Measurements from ENCODE around the gene IL16. TPM values are rescaled to one million over a fixed set of nuclear protein-coding genes. Genes with fewer than 3 reads are reported as not detected.

IL16 gene
- total RNA-seq, 1 experiment from 2014 or later, result not detected

- no peak for DNase-seq (ENCODE audit: low read depth)
- in situ Hi-C loops (cut with HindIII; ENCODE audit: low pct_unique_long_range_greater_than_20kb, low sequenced_read_pairs), result no loop called here
Observed at GRCh38 chr15:81280696-81281455, 84.2 kb downstream of the IL16 start.

DNA sequence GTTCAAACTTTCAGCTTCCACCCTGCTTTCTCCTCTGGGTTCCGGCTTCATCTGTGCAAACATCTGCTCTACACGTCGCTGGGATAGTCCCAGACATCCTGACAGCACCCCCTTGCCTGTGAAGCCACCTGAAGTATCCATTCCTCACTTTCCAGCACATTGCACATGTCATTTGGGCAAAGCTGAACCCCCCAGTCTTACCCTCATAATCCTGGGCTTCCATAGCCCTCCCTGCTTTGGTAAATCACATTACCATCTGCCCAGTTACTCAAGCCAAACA is 84.7 kb downstream of the IL16 start:
- in situ Hi-C loops (cut with HindIII; ENCODE audit: low pct_unique_long_range_greater_than_20kb, low sequenced_read_pairs), result no loop called here
- DNase-seq (ENCODE audit: low read depth), result no peak

GRCh38 chr15:81281766-81282605 is 85.3 kb downstream of the IL16 start:
- in situ Hi-C loops (cut with HindIII; ENCODE audit: low pct_unique_long_range_greater_than_20kb, low sequenced_read_pairs), result no loop called here
- DNase-seq (ENCODE audit: low read depth), result no peak

- in situ Hi-C loops (cut with HindIII; ENCODE audit: low pct_unique_long_range_greater_than_20kb, low sequenced_read_pairs), result no loop called here
Observed at GRCh38 chr15:81282606-81282895, 85.9 kb downstream of the IL16 start.

DNA sequence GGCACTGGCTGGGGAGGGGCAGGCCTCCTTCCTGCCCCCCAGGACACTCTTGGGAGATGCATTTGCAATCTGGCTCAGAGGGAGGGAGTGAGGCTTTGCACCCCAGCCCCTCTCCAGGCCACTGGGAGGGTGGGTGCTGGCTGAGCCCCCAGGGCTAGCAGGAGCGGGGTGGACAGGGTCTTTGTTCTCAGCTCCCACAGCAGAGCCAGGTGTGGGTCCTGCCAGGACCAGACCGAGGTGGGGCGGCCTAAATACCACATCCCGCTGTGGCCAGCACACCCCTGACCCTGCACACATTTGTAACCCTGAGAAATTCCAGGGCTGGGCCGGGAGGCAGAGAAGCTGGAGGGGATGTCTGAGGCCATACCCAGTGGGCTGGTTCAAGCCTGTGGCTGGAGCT is 86.2 kb downstream of the IL16 start:
- in situ Hi-C loops (cut with HindIII; ENCODE audit: low pct_unique_long_range_greater_than_20kb, low sequenced_read_pairs), result no loop called here

More at GRCh38 chr15:81282606-81282895, 85.9 kb downstream of the IL16 start:
- no peak for DNase-seq (ENCODE audit: low read depth)

DNA sequence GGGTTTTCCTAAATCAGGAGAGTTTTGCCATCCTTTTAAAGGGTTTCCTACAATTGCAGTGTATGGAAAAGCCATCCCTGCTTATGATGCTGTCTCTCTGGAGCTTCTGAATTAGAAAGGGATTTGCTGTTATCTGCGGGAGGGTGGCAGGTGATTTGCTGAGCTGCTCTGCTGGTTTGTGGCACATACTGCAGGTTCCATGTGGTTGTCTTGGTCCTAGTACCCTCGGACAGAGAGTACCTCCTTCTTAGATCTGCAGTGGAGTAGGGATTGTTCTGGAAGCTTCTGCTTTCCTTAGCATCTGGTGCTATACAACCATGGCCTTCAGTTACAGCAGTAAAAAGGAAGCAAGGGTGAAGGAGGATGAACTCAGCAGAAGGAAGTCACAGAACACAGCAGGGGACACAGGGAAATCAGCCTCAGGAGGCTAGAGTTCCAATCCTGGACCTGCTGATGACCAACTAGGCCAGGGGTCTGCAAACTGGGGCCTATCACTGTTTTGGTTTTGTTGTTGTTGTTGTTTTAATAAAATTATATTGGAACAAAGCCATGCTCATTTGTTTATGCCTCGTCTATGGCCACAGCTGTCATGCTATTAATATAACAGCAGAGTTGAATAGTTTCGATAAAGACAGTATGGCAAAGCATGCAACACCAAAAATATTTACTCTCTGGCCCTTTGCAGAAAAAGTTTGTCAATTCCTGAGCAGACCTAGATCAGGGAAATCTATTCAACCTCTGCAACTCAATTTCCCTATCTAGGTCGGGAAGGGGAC is 87.8 kb downstream of the IL16 start:
- DNase-seq (ENCODE audit: low read depth), result no peak
- in situ Hi-C loops (cut with HindIII; ENCODE audit: low pct_unique_long_range_greater_than_20kb, low sequenced_read_pairs), result no loop called here

More for the DNA sequence above, 86.2 kb downstream of the IL16 start:
- DNase-seq (ENCODE audit: low read depth), result no peak

GRCh38 chr15:81285461-81285860 is 88.8 kb downstream of the IL16 start:
- DNase-seq (ENCODE audit: low read depth), result no peak
- in situ Hi-C loops (cut with HindIII; ENCODE audit: low pct_unique_long_range_greater_than_20kb, low sequenced_read_pairs), result no loop called here

DNA sequence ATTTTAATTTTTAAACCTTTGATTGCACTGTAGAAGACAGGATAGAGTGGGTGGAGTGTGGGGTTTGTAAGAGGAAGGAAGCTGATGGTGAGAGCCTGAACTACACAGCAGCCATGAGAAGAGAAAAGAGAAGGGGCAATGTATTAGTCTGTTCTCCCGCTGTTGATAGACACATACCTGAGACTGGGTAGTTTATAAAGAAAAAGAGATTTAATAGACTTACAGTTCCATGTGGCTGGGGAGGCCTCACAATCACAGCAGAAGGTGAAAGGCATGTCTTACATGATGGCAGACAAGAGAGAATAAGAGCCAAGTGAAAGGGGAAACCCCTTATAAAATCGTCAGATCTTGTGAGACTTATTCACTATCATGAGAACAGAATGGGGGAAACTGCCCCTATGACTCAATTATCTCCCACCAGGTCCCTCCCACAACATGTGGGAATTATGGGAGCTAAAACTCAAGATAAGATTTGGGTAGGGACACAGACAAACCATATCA is 90.0 kb downstream of the IL16 start:
- DNase-seq (ENCODE audit: low read depth), result no peak
- in situ Hi-C loops (cut with HindIII; ENCODE audit: low pct_unique_long_range_greater_than_20kb, low sequenced_read_pairs), result no loop called here

GRCh38 chr15:81288040-81288439 is 91.4 kb downstream of the IL16 start:
- in situ Hi-C loops (cut with HindIII; ENCODE audit: low pct_unique_long_range_greater_than_20kb, low sequenced_read_pairs), result no loop called here
- DNase-seq (ENCODE audit: low read depth), result no peak

- in situ Hi-C loops (cut with HindIII; ENCODE audit: low pct_unique_long_range_greater_than_20kb, low sequenced_read_pairs), result no loop called here
- DNase-seq (ENCODE audit: low read depth), result no peak
Observed at GRCh38 chr15:81288616-81289015, 91.9 kb downstream of the IL16 start.

GRCh38 chr15:81289910-81290309 is 93.2 kb downstream of the IL16 start:
- in situ Hi-C loops (cut with HindIII; ENCODE audit: low pct_unique_long_range_greater_than_20kb, low sequenced_read_pairs), result no loop called here
- no peak for DNase-seq (ENCODE audit: low read depth)

DNA sequence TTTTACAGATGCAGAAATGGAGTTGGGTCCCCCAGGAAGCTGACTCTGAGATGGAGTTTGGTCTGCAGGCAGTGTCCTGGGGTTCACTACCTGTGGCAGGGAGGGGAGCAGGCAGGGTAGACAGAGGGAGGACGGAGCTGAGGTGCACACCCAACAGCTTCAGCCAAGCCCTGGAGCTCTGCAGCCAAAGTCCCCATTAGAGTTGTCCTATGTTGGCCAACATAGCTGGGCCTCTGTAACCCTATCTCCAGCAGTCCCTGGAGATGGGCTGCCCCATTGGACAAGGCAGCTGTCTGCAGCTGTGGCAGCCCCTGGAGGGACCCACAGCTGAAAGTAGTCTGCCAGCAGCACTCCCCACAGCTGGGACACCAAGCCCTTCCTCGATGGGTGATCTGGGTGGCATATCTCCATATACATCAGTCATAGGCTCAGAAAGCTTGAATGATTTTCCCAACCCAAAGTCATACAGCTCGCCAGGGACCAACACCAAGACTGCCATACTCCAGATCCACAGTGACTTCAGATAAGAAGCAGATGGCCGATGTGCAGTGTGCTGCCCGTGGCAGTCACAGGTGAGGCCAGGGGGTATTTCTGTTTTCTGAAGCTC is 95.3 kb downstream of the IL16 start:
- no peak for DNase-seq (ENCODE audit: low read depth)
- in situ Hi-C loops (cut with HindIII; ENCODE audit: low pct_unique_long_range_greater_than_20kb, low sequenced_read_pairs), result no loop called here

DNA sequence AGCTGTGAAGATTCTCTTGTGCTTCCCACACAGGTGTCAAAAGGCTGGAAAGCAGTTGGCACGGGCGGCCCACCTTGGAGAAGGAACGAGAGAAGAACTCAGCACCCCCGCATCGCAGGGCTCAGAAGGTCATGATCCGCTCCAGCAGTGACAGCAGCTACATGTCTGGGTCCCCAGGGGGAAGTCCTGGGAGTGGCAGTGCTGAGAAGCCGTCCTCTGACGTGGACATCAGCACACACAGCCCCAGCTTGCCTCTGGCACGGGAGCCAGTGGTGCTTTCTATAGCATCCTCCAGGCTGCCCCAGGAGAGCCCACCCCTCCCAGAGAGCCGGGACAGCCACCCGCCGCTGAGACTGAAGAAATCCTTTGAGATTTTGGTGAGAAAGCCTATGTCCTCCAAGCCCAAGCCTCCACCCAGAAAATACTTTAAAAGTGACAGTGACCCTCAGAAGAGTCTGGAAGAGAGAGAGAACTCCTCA is 95.9 kb downstream of the IL16 start:
- in situ Hi-C loops (cut with HindIII; ENCODE audit: low pct_unique_long_range_greater_than_20kb, low sequenced_read_pairs), result no loop called here
- no peak for DNase-seq (ENCODE audit: low read depth)

- DNase-seq (ENCODE audit: low read depth), result no peak
- in situ Hi-C loops (cut with HindIII; ENCODE audit: low pct_unique_long_range_greater_than_20kb, low sequenced_read_pairs), result no loop called here
Observed at GRCh38 chr15:81293728-81294515, 97.2 kb downstream of the IL16 start.

GRCh38 chr15:81294516-81294880 is 97.8 kb downstream of the IL16 start:
- DNase-seq (ENCODE audit: low read depth), result no peak
- in situ Hi-C loops (cut with HindIII; ENCODE audit: low pct_unique_long_range_greater_than_20kb, low sequenced_read_pairs), result no loop called here

DNA sequence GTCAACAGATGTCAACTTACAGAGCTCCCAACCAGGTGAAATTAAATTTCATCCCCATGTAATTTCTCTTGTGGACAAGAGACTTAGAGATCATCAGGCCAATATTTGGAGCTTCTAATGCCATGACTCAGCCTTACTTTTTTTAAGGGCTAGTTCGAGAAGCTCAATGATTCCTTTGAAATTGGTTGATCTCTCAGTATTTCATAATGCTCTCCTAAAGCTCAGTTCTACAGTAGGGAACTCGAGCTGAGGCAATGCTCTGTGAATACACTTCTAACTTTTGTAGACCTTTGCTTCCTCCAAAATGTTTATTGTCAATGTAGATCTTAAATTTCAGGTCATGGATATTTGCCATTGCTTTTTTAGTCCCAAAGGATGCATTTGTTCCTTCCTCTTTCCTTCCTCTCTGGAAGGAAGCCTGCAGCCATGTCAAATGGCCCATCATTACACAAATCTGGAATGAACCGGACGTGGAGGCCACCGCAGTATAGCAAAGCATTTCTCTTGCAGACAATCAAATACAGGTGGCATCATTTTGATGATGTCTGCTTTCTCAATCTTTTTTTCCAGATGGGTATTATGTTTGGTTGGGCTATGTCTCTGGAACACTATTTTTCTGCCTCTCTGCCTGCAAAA is 98.9 kb downstream of the IL16 start:
- in situ Hi-C loops (cut with HindIII; ENCODE audit: low pct_unique_long_range_greater_than_20kb, low sequenced_read_pairs), result no loop called here
- DNase-seq (ENCODE audit: low read depth), result no peak

DNA sequence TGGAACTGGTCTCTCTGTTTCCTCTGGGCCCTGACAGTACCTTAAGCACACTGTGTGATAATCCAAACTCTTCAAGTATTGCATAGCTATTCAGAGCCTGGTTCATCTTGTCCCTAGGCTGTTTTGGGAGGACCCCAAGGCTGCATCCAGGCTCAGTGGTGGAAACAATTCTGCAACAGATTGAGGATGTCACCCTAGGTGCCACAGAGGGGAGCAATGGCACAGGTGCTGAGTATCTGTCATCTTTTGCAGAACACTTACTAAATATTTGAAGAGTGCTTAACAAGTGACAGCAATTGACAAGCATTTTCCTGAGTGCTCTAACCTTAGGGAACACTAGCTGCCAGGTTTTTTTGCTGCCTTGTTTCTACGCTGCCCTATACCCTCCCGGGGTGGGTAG is 99.5 kb downstream of the IL16 start:
- DNase-seq (ENCODE audit: low read depth), result no peak
- in situ Hi-C loops (cut with HindIII; ENCODE audit: low pct_unique_long_range_greater_than_20kb, low sequenced_read_pairs), result no loop called here
